Central memory CD8-positive, alpha-beta T cell (primary cell): Measurements from ENCODE around the gene PRSS38.

ENCODE experiments used
- ATAC-seq: fragments of 150-1000 bp; cut with Tn5 transposase; replicated peaks from 2 replicates; pipeline ENCODE4 v1.10.0; 2022; ENCODE audit warnings: mild to moderate bottlenecking, moderate FRiP score, moderate number of reproducible peaks; ENCODE audit not compliant: poor library complexity, severe bottlenecking; ENCODE audit errors: extremely low read depth
- DNase-seq, 2 donors: peaks; one replicate each; pipeline ENCODE4 v3.0.0; 2021; ENCODE audit warnings: low spot score in 2 of 2
- H3K27ac Mint-ChIP-seq: one replicate; pipeline ENCODE4 v1.8.0; 2022; ENCODE audit warnings: low read depth, mild to moderate bottlenecking, moderate library complexity, mixed read lengths
- H3K27me3 Mint-ChIP-seq: one replicate; pipeline ENCODE4 v1.8.0; 2022; ENCODE audit warnings: mixed read lengths
- H3K36me3 Mint-ChIP-seq: one replicate; pipeline ENCODE4 v1.8.0; 2022; ENCODE audit warnings: mild to moderate bottlenecking, moderate library complexity, mixed read lengths; ENCODE audit not compliant: insufficient read depth
- H3K4me1 Mint-ChIP-seq: one replicate; pipeline ENCODE4 v1.8.0; 2022; ENCODE audit warnings: mixed read lengths
- H3K4me3 Mint-ChIP-seq: one replicate; pipeline ENCODE4 v1.8.0; 2022; ENCODE audit warnings: mild to moderate bottlenecking, moderate library complexity, mixed read lengths
- H3K9me3 Mint-ChIP-seq: one replicate; pipeline ENCODE4 v1.8.0; 2022; ENCODE audit warnings: mixed read lengths

PRSS38 gene

DNA sequence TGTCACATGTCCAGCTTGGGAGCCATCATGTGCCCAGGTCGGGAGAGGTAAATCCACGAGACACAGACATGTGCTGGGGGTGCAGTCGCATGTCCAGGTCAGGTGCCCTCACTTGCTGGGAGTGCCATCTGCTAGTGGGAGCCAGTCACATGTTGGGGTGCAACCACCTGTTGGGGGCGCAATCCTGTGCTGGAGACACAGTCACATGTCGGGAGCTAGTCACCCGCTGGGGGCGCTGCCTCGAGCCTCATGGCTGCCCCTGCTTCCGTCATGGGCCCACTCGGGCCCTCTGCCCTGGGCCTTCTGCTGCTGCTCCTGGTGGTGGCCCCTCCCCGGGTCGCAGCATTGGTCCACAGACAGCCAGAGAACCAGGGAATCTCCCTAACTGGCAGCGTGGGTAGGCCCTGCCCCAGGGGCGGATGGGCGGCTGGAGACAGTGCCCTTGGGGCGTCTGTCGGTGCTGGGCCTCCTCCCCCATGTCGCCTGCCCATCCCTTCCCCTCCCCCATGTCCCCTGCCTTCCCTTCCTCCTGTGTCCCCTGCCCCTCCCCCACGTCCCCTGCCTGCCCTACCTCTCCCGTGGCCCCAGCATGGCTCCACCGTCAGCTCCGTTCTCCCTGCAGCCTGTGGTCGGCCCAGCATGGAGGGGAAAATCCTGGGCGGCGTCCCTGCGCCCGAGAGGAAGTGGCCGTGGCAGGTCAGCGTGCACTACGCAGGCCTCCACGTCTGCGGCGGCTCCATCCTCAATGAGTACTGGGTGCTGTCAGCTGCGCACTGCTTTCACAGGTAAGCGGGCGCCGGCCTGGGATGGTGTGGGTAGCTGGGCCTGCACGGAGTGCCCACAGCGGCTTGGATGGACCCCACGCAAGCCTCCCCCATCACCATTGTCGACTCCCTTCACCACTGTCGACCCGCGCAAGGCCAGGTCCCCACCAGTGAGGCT, at the start of gene PRSS38:
Gene PRSS38 (plus strand): TSS at position 208 of the 942 bp plus-strand sequence. CDS start 42 bp downstream, at position 250.
- ATAC-seq (no peak), DNase-seq (no peak)
- no peaks in the 10 kb centered on the region for H3K36me3 Mint-ChIP-seq
- H3K4me3 Mint-ChIP-seq = no peak within 1 kb of the TSS
- no peaks in the 10 kb centered on the region for H3K27me3 Mint-ChIP-seq
- H3K9me3 Mint-ChIP-seq = peaks cover 6% of the 10 kb centered on the region
- no peak within 1 kb of the TSS for H3K27ac Mint-ChIP-seq
- H3K4me1 Mint-ChIP-seq = peaks cover 10% of the 10 kb centered on the region

DNA sequence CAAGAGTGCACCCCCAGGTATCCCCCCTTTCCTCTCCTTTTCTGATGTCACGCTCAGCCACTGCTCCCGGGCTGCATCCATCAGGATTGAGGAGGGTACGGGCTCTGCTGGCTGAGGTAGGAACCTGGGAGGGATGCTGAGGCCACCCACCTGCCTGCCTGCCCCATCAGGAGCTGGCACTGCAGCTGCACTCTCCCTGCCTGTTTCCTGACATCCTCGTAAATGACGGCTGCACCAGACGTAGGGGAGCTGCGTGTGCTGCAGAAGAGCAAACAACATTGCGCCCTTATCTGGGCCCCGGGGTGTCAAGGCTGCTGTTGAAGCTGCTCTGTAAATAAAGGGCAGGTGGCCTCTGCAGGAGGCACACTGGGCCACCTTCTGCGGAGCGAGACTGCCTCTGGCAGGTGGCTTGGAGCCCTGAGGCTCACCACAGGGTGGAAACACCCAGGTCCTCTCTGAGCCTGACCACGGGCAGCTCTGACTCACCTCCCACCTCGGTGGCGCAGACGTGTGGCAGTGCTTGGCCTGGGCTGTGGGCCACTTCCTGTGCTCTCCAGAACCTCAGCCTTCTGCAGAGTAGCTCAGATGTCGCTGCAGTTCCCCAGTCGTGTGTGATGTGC, 49.4 kb upstream of the PRSS38 start:
- DNase-seq (peak; percentile 67 to 90), ATAC-seq (peak; percentile 85)
- Mint-ChIP-seq H3K27ac (peak overlapping the region; percentile 76), H3K4me1 (peaks cover 80% of the 10 kb centered on the region), H3K36me3 (peaks cover 19% of the 10 kb centered on the region), H3K4me3 (peak overlapping the region; percentile 75), H3K9me3 (no peaks in the 10 kb centered on the region), H3K27me3 (no peaks in the 10 kb centered on the region)

GRCh38 chr1:227766653-227767277, 48.7 kb upstream of the PRSS38 start:
- no peaks in the 10 kb centered on the region for H3K9me3 Mint-ChIP-seq
- DNase-seq = no peak
- no peak for ATAC-seq
- no peaks in the 10 kb centered on the region for H3K27me3 Mint-ChIP-seq
- H3K27ac Mint-ChIP-seq = peak overlapping the region; percentile 76
- H3K4me3 Mint-ChIP-seq = peak overlapping the region; percentile 75
- H3K36me3 Mint-ChIP-seq = peaks cover 19% of the 10 kb centered on the region
- H3K4me1 Mint-ChIP-seq = peaks cover 73% of the 10 kb centered on the region

GRCh38 chr1:227767401-227768124, 47.9 kb upstream of the PRSS38 start:
- no peaks in the 10 kb centered on the region for H3K27me3 Mint-ChIP-seq
- DNase-seq = no peak
- H3K9me3 Mint-ChIP-seq = no peaks in the 10 kb centered on the region
- peaks cover 69% of the 10 kb centered on the region for H3K4me1 Mint-ChIP-seq
- peaks cover 17% of the 10 kb centered on the region for H3K36me3 Mint-ChIP-seq
- H3K4me3 Mint-ChIP-seq = peak overlapping the region; percentile 75
- ATAC-seq = no peak
- H3K27ac Mint-ChIP-seq = no peak overlapping the region

DNA sequence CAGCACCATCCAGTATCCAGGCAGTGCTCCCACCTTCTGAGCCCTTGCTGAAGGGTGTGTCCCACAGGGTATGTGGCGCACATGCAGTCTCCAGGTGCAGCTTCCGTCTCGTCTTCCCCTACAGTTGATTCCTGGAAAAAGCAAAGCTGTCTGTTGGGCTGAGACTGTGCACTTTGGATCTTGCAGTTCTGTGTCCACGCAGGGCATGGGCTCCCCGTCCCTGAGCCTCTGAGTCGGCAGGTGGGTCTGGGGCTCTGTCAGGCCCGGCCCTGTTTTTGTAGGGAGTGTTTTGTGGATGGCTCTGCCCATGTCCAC, 47.4 kb upstream of the PRSS38 start:
- Mint-ChIP-seq H3K27me3 (no peaks in the 10 kb centered on the region), H3K36me3 (peaks cover 15% of the 10 kb centered on the region), H3K4me3 (peak overlapping the region; percentile 75), H3K9me3 (no peaks in the 10 kb centered on the region), H3K4me1 (peaks cover 67% of the 10 kb centered on the region), H3K27ac (no peak overlapping the region)
- DNase-seq (no peak), ATAC-seq (no peak)

GRCh38 chr1:227768640-227769039, 46.8 kb upstream of the PRSS38 start:
- H3K4me3 Mint-ChIP-seq = no peak overlapping the region
- H3K4me1 Mint-ChIP-seq = peaks cover 67% of the 10 kb centered on the region
- no peaks in the 10 kb centered on the region for H3K27me3 Mint-ChIP-seq
- H3K9me3 Mint-ChIP-seq = no peaks in the 10 kb centered on the region
- H3K36me3 Mint-ChIP-seq = peaks cover 14% of the 10 kb centered on the region
- ATAC-seq (no peak), DNase-seq (no peak)
- H3K27ac Mint-ChIP-seq = no peak overlapping the region

GRCh38 chr1:227769047-227769935, 46.2 kb upstream of the PRSS38 start:
- no peaks in the 10 kb centered on the region for H3K27me3 Mint-ChIP-seq
- H3K4me1 Mint-ChIP-seq = peaks cover 67% of the 10 kb centered on the region
- ATAC-seq = no peak
- H3K27ac Mint-ChIP-seq = no peak overlapping the region
- peaks cover 11% of the 10 kb centered on the region for H3K36me3 Mint-ChIP-seq
- no peaks in the 10 kb centered on the region for H3K9me3 Mint-ChIP-seq
- DNase-seq = no peak
- no peak overlapping the region for H3K4me3 Mint-ChIP-seq

DNA sequence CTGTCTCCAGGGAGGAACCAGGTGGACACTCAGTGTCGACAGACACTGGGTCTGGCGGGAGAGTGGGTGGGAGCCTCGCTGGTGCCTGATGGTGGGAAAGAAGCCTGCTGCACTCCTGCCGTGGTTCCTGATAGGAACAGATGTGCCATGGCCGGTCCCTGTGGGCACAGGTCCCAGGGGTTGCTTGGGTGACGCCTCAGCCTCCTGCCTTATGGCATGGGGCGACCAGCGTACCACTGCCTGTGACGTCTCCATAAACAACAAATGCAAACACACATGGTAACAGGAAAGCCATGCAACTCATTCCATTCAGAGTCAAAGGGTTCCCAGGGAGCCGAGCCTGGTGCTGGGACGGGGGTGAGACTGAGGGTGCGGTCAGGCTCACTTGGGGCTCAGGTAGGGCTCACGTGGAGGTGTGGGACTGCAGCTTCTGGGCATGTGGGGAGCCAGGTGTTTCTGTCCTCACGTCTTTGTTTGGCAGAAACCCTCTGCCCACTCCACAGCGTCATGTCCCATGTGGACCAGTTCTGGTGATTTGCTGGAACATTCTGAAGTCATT, 45.5 kb upstream of the PRSS38 start:
- Mint-ChIP-seq H3K4me3 (no peak overlapping the region), H3K36me3 (peaks cover 11% of the 10 kb centered on the region), H3K4me1 (peaks cover 67% of the 10 kb centered on the region), H3K27ac (no peak overlapping the region), H3K27me3 (no peaks in the 10 kb centered on the region), H3K9me3 (no peaks in the 10 kb centered on the region)
- DNase-seq (no peak), ATAC-seq (no peak)

- Mint-ChIP-seq H3K9me3 (no peaks in the 10 kb centered on the region), H3K27me3 (no peaks in the 10 kb centered on the region), H3K27ac (no peak overlapping the region), H3K4me3 (no peak overlapping the region), H3K4me1 (peaks cover 60% of the 10 kb centered on the region), H3K36me3 (peaks cover 11% of the 10 kb centered on the region)
- no peak for DNase-seq
- ATAC-seq = no peak
These were observed 44.7 kb upstream of the PRSS38 start for GRCh38 chr1:227770812-227771211.

DNA sequence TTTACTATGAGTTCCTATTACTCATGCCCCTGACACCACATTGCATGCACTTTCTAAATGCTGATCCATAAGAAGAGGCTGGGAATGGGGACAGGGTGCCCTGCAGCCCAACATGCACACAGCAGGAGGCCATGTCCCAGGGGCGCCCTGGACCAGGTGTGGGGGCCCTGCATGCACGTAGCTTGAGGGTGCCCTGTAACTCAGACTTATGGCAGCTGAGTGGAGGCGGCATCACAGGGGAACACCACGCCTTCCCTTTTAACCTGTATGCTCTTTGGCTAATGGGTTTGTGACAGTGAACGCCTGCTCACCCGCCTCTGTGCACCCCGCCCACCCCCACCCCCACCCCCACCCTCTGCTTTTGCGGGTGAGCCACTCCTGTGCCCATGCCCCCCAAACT, 44.1 kb upstream of the PRSS38 start:
- no peaks in the 10 kb centered on the region for H3K9me3 Mint-ChIP-seq
- DNase-seq (no peak), ATAC-seq (no peak)
- H3K27me3 Mint-ChIP-seq = no peaks in the 10 kb centered on the region
- peaks cover 57% of the 10 kb centered on the region for H3K4me1 Mint-ChIP-seq
- peaks cover 8% of the 10 kb centered on the region for H3K36me3 Mint-ChIP-seq
- no peak overlapping the region for H3K4me3 Mint-ChIP-seq
- H3K27ac Mint-ChIP-seq = no peak overlapping the region

DNA sequence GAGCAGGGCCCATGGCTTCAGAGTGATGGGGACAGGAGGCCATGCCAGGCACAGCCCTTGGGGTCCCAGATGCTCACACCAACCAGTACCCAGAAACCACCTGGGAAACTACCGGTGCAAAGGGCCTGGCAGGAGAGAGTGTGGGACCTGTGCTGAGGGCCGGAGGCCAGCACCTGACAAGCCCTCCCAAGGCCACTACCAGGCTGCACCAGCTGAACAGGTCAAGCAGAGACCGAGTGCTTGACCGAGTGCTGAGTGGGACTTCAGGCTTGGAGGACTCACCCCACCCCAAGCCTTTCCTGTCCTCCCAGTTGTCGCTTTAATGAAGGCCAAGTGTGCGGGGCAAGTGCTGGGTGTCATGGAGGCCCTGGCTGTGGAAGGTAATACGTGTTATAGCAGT, 43.7 kb upstream of the PRSS38 start:
- peaks cover 56% of the 10 kb centered on the region for H3K4me1 Mint-ChIP-seq
- ATAC-seq (no peak), DNase-seq (no peak)
- no peaks in the 10 kb centered on the region for H3K27me3 Mint-ChIP-seq
- H3K27ac Mint-ChIP-seq = no peak overlapping the region
- H3K9me3 Mint-ChIP-seq = no peaks in the 10 kb centered on the region
- H3K36me3 Mint-ChIP-seq = peaks cover 5% of the 10 kb centered on the region
- no peak overlapping the region for H3K4me3 Mint-ChIP-seq
